OCI-LY7 (cell line): ENCODE results near the gene CNTN4. TPM values are rescaled to one million over a fixed set of nuclear protein-coding genes. Genes with fewer than 3 reads are reported as not detected.

ENCODE experiments used
- BruUV-seq: library from RNA; stranded (reverse); fragments of 400-500 nt; replicated peaks from 2 replicates; lab custom pipeline; 2021; lab: Mats Ljungman, UMichigan
- CTCF ChIA-PET: fragments of 300-600 bp; sonication (Branson Sonifier 250); formaldehyde crosslinking; loops from one replicate; lab custom pipeline; 2022; ENCODE audit warnings: antibody characterized with exemption; ENCODE audit not compliant: unreplicated experiment; lab: Charles Lee
- POLR2A ChIA-PET: fragments of 300-600 bp; sonication (Branson Sonifier 250); formaldehyde crosslinking; loops from one replicate; lab custom pipeline; 2022; ENCODE audit warnings: antibody characterized with exemption; lab: Charles Lee
- DNase-seq: peaks from one replicate; pipeline ENCODE4 v3.0.0-alpha.2; 2015; ENCODE audit warnings: low spot score
- H2AFZ ChIP-seq: fragments of 200-600 bp; sonication (generic), shearing (Covaris generic); 2 replicates; pipeline ENCODE4 v1.6.1; 2014; ENCODE audit warnings: mild to moderate bottlenecking, antibody characterized with exemption, low read length, moderate library complexity
- H3K27ac ChIP-seq: fragments of 200-600 bp; sonication (generic); 2 replicates; pipeline ENCODE4 v1.5.1; 2014; ENCODE audit warnings: mixed run types, low read depth, mild to moderate bottlenecking, moderate library complexity, low read length, inconsistent platforms; ENCODE audit not compliant: poor library complexity, severe bottlenecking
- H3K36me3 ChIP-seq: fragments of 200-600 bp; sonication (generic); 2 replicates; pipeline ENCODE4 v1.6.1; 2014; ENCODE audit warnings: mild to moderate bottlenecking, antibody characterized with exemption, low read length, moderate library complexity, mixed read lengths; ENCODE audit not compliant: insufficient read depth
- H3K4me1 ChIP-seq: fragments of 200-600 bp; sonication (generic); 2 replicates; pipeline ENCODE4 v1.5.1; 2014; ENCODE audit warnings: mild to moderate bottlenecking, low read length; ENCODE audit not compliant: insufficient read depth, poor library complexity, severe bottlenecking
- H3K4me2 ChIP-seq: fragments of 200-600 bp; sonication (generic); 2 replicates; pipeline ENCODE4 v1.6.1; 2014; ENCODE audit warnings: mild to moderate bottlenecking, low read length
- H3K4me3 ChIP-seq: fragments of 200-600 bp; sonication (generic); 2 replicates; pipeline ENCODE4 v1.5.1; 2014; ENCODE audit warnings: mild to moderate bottlenecking, low read depth, low read length; ENCODE audit not compliant: poor library complexity, severe bottlenecking
- H3K79me2 ChIP-seq: fragments of 200-600 bp; sonication (generic); 2 replicates; pipeline ENCODE4 v1.6.1; 2016; ENCODE audit warnings: low read depth, mild to moderate bottlenecking, low read length, moderate library complexity, mixed read lengths; ENCODE audit not compliant: insufficient read depth
- H3K9me2 ChIP-seq: fragments of 200-600 bp; sonication (generic); 2 replicates; pipeline ENCODE4 v1.6.1; 2016; ENCODE audit warnings: mild to moderate bottlenecking, low read length, mixed read lengths; ENCODE audit not compliant: insufficient read depth
- H3K9me3 ChIP-seq: fragments of 200-600 bp; sonication (generic); 2 replicates; pipeline ENCODE4 v1.6.1; 2014; ENCODE audit warnings: mild to moderate bottlenecking, mixed run types, low read length, mixed read lengths
- H4K20me1 ChIP-seq: fragments of 200-600 bp; sonication (generic); 2 replicates; pipeline ENCODE4 v1.6.1; 2014; ENCODE audit warnings: mild to moderate bottlenecking, antibody characterized with exemption, low read length, moderate library complexity, mixed read lengths; ENCODE audit not compliant: insufficient read depth
- EZH2phosphoT487 ChIP-seq: fragments of 200-600 bp; sonication (generic); IDR thresholded peaks from 2 replicates; pipeline ENCODE4 v1.6.1; 2018; ENCODE audit warnings: low read depth, borderline replicate concordance, mild to moderate bottlenecking, mixed run types, antibody characterized with exemption, low read length, moderate library complexity, mixed read lengths
- intact Hi-C: fragments of 100-400 bp; cut with micrococcal nuclease; formaldehyde crosslinking; loops from one replicate; pipeline ENCODE4 v1.10.0; 2022; ENCODE audit not compliant: unreplicated experiment
- total RNA-seq, 2 experiments: library from RNA; depleted of rRNA in 1 of 2; stranded (reverse); fragments of >200 nt in 1 of 2; shearing (Covaris generic) in 1 of 2; gene quantifications; 2 replicates each; pipeline ENCODE4 v1.2.3, GENCODE V29; 2014 to 2022
- TF ChIP-seq, protein P1 (sequence below): fragments of 200-600 bp; sonication (generic); conservative IDR thresholded peaks from 2 replicates; pipeline ENCODE4 v1.5.1; 2014; ENCODE audit warnings: mild to moderate bottlenecking, antibody characterized with exemption, low read length, moderate library complexity, mixed read lengths

CNTN4 gene
- total RNA-seq, 2 experiments from 2014 or later, result not detected

DNA sequence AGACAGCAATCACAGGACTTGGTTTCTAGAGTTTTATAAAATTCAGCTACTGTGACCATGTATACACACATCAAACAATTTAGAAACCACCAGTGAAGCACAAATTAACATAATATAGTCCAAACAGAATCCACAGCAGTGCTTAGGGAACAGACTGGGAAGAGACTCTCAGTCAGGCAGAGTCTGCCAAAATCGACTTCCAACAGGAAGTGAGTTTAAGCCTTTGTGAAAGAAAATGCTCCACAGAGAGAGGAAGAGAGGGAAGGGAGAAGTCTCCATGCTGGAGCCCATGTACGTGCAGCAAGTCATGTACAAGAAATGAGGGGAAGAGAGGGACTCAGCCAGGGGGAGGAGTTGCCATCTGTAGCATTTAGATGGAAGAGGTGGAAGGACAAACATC is 838.9 kb downstream of the CNTN4 start:
- Histone ChIP-seq H4K20me1 (no peaks in the 10 kb centered on the region), H3K36me3 (no peaks in the 10 kb centered on the region), H3K9me3 (no peaks in the 10 kb centered on the region), H3K4me1 (no peaks in the 10 kb centered on the region), H3K79me2 (no peaks in the 10 kb centered on the region), H3K27ac (no peak overlapping the region), H2AFZ (no peak overlapping the region), H3K9me2 (no peaks in the 10 kb centered on the region), H3K4me2 (no peak overlapping the region), H3K4me3 (no peak overlapping the region)
- POLR2A ChIA-PET, result interaction anchor here (0.6 kb wide), 2 partner anchors 217 to 1931 kb away, joined by 3 read pairs; no protein-coding TSS in a partner anchor
- BruUV-seq, result no TSS peak
- DNase-seq, result no peak
- no peak for TF ChIP-seq EZH2phosphoT487
- TF ChIP-seq, protein P1, sequence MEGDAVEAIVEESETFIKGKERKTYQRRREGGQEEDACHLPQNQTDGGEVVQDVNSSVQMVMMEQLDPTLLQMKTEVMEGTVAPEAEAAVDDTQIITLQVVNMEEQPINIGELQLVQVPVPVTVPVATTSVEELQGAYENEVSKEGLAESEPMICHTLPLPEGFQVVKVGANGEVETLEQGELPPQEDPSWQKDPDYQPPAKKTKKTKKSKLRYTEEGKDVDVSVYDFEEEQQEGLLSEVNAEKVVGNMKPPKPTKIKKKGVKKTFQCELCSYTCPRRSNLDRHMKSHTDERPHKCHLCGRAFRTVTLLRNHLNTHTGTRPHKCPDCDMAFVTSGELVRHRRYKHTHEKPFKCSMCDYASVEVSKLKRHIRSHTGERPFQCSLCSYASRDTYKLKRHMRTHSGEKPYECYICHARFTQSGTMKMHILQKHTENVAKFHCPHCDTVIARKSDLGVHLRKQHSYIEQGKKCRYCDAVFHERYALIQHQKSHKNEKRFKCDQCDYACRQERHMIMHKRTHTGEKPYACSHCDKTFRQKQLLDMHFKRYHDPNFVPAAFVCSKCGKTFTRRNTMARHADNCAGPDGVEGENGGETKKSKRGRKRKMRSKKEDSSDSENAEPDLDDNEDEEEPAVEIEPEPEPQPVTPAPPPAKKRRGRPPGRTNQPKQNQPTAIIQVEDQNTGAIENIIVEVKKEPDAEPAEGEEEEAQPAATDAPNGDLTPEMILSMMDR, result no peak
- intact Hi-C loops, result no loop called here
- CTCF ChIA-PET, result no interaction called here

DNA sequence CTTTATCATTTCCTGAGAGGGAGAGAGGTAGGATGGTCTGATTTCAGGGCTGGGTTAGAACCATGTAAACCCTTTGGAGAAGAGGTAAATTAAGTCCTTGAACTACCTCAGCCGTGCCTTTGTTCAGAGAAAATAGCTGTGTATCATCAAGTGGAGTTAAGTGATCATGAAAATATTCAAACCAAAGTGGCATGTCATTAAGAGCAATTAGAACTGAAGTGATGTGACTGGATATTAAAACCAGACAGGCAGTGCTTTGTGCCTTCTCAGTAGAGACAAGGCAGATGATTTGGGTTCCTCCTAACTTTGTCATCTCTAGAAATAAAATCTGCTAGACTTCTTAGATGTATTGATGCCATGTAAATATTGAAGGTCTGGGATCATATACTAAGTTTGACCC is 840.0 kb downstream of the CNTN4 start:
- CTCF ChIA-PET, result interaction anchor here (0.6 kb wide), 1 partner anchor 386 kb away, joined by 3 read pairs; no protein-coding TSS in a partner anchor

DNA sequence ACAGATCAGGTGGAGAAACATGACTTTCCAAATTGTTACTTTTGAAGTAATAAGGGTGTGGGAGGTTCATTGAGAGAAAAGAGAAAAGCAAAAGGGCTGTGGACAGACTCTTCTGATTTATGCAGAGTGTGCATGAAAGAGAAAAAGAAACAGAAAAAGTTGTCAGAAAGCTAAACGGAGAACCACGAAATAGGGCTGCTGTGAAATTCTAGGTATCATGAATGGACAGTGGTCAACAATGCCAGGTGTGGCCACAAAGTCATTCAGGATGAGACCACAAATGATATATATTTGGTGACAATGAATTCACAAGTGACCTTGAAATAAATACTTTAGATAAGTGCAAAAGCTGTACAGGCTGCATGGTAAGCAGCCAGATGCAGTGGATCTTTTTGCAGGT is 841.4 kb downstream of the CNTN4 start:
- Histone ChIP-seq H3K4me1 (no peaks in the 10 kb centered on the region), H3K4me3 (no peak overlapping the region), H2AFZ (no peak overlapping the region), H3K9me2 (no peaks in the 10 kb centered on the region), H3K36me3 (no peaks in the 10 kb centered on the region), H3K27ac (no peak overlapping the region), H3K79me2 (no peaks in the 10 kb centered on the region), H3K9me3 (no peaks in the 10 kb centered on the region), H3K4me2 (no peak overlapping the region), H4K20me1 (no peaks in the 10 kb centered on the region)
- no peak for TF ChIP-seq EZH2phosphoT487
- TF ChIP-seq, protein P1, result no peak
- POLR2A ChIA-PET, result no interaction called here
- intact Hi-C loops, result no loop called here
- DNase-seq, result no peak
- CTCF ChIA-PET, result no interaction called here
- no TSS peak for BruUV-seq

More for the DNA sequence above, 840.0 kb downstream of the CNTN4 start:
- Histone ChIP-seq H3K9me2 (no peaks in the 10 kb centered on the region), H3K79me2 (no peaks in the 10 kb centered on the region), H4K20me1 (no peaks in the 10 kb centered on the region), H3K9me3 (no peaks in the 10 kb centered on the region), H3K4me1 (no peaks in the 10 kb centered on the region), H2AFZ (no peak overlapping the region), H3K36me3 (no peaks in the 10 kb centered on the region), H3K27ac (no peak overlapping the region), H3K4me2 (no peak overlapping the region), H3K4me3 (no peak overlapping the region)
- no peak for TF ChIP-seq EZH2phosphoT487
- TF ChIP-seq, protein P1, result no peak
- POLR2A ChIA-PET, result no interaction called here
- no TSS peak for BruUV-seq
- no peak for DNase-seq
- intact Hi-C loops, result no loop called here
